Stomach (tissue), 4 donors: Measurements from ENCODE around the gene PKP4.

Experiments
- CTCF ChIP-seq, 7 experiments: fragments of 450-650 bp in 4 of 7; fragments of 200-600 bp in 3 of 7; sonication (generic) in 3 of 7; IDR thresholded peaks; one replicate each; pipeline ENCODE4 v1.5.1; 2016 to 2019; ENCODE audit warnings: antibody characterized with exemption in 7 of 7, control low read depth in 2 of 7, mild to moderate bottlenecking in 1 of 7
- POLR2AphosphoS5 ChIP-seq, 3 donors: sonication (generic); formaldehyde crosslinking; IDR thresholded peaks; one replicate each; pipeline ENCODE4 v1.6.1; 2016; ENCODE audit warnings: antibody characterized with exemption in 3 of 3

- no peak for TF ChIP-seq CTCF (IDR thresholded peaks at IDR 0.05)
- no peak for TF ChIP-seq POLR2AphosphoS5 (IDR thresholded peaks at IDR 0.05)
These were observed 87.2 kb downstream of the PKP4 start for GRCh38 chr2:158543957-158544356.
